ENCODE measurements around the gene TUSC2.
A peak's percentile ranks its signal among the peaks of the same experiment; 100 is the strongest.
"Not testable (repeated sequence)": the region's sequence is repeated elsewhere in the genome, so short reads cannot be mapped to it uniquely, and the experiment has no call there.

TUSC2 gene

GRCh38 chr3:50294089-50294488 lies 33.9 kb downstream of the TUSC2 start:
- DNase-seq (ENCODE audit: low read depth), result no peak

GRCh38 chr3:50293079-50293801 lies 34.8 kb downstream of the TUSC2 start:
- no peak for DNase-seq (ENCODE audit: low read depth)

GRCh38 chr3:50292159-50293078 lies 35.6 kb downstream of the TUSC2 start, which contains the start of gene IFRD2:
TSS of gene IFRD2 (minus strand) at chr3:50292429. CDS start at chr3:50292274, 155 bp downstream.
- peak; percentile 89 for DNase-seq (ENCODE audit: low read depth)

- no peak for DNase-seq (ENCODE audit: low read depth)
These were observed 37.8 kb downstream of the TUSC2 start for GRCh38 chr3:50290161-50290641.

GRCh38 chr3:50289130-50289529 lies 38.9 kb downstream of the TUSC2 start:
- no peak for DNase-seq (ENCODE audit: low read depth)

GRCh38 chr3:50288387-50289007 lies 39.5 kb downstream of the TUSC2 start:
- no peak for DNase-seq (ENCODE audit: low read depth)

GRCh38 chr3:50287262-50287661 lies 40.8 kb downstream of the TUSC2 start:
- DNase-seq (ENCODE audit: low read depth), result no peak

- no peak for DNase-seq (ENCODE audit: low read depth)
These were observed 41.4 kb downstream of the TUSC2 start for GRCh38 chr3:50286322-50287227.

- DNase-seq (ENCODE audit: low read depth), result not testable (repeated sequence)
These were observed 43.9 kb downstream of the TUSC2 start for GRCh38 chr3:50284121-50284520.

GRCh38 chr3:50279255-50280016 lies 48.6 kb downstream of the TUSC2 start:
- no peak for DNase-seq (ENCODE audit: low read depth)

GRCh38 chr3:50278880-50279224 lies 49.2 kb downstream of the TUSC2 start, which contains the start of gene LSMEM2:
TSS of gene LSMEM2 (plus strand) at chr3:50279087. CDS start at chr3:50279114, 27 bp downstream.
- no peak for DNase-seq (ENCODE audit: low read depth)

GRCh38 chr3:50278123-50278879 lies 49.7 kb downstream of the TUSC2 start:
- no peak for DNase-seq (ENCODE audit: low read depth)

- DNase-seq (ENCODE audit: low read depth), result no peak
These were observed 51.3 kb downstream of the TUSC2 start for GRCh38 chr3:50276762-50277101.

GRCh38 chr3:50275996-50276761 lies 51.8 kb downstream of the TUSC2 start:
- DNase-seq (ENCODE audit: low read depth), result no peak

GRCh38 chr3:50275141-50275995 lies 52.7 kb downstream of the TUSC2 start:
- no peak for DNase-seq (ENCODE audit: low read depth)

Measured in GM04503 (cell line).